ENCODE measurements around the gene TDRD9.
A peak's percentile ranks its signal among the peaks of the same experiment; 100 is the strongest.
"Not testable (repeated sequence)": the region's sequence is repeated elsewhere in the genome, so short reads cannot be mapped to it uniquely, and the experiment has no call there.

TDRD9 gene

GRCh38 chr14:103892247-103892646 is 36.0 kb upstream of the TDRD9 start:
- DNase-seq (ENCODE audit: low spot score): peak; percentile 4

- no peak for DNase-seq (ENCODE audit: low spot score)
Measured at GRCh38 chr14:103894034-103894722, 34.1 kb upstream of the TDRD9 start.

- no peak for DNase-seq (ENCODE audit: low spot score)
Measured at GRCh38 chr14:103894723-103895059, 33.6 kb upstream of the TDRD9 start.

- DNase-seq (ENCODE audit: low spot score): no peak
Measured at GRCh38 chr14:103896578-103896977, 31.7 kb upstream of the TDRD9 start.

GRCh38 chr14:103897075-103897947 is 30.9 kb upstream of the TDRD9 start:
- peak; percentile 67 for DNase-seq (ENCODE audit: low spot score)

- DNase-seq (ENCODE audit: low spot score): no peak
Measured at GRCh38 chr14:103898204-103898603, 30.1 kb upstream of the TDRD9 start.

- DNase-seq (ENCODE audit: low spot score): no peak
Measured at GRCh38 chr14:103898711-103899110, 29.5 kb upstream of the TDRD9 start.

- no peak for DNase-seq (ENCODE audit: low spot score)
Measured at GRCh38 chr14:103899316-103899715, 28.9 kb upstream of the TDRD9 start.

GRCh38 chr14:103899833-103900232 is 28.4 kb upstream of the TDRD9 start:
- DNase-seq (ENCODE audit: low spot score): no peak

- DNase-seq (ENCODE audit: low spot score): no peak
Measured at GRCh38 chr14:103904493-103905107, 23.7 kb upstream of the TDRD9 start.

- DNase-seq (ENCODE audit: low spot score): no peak
Measured at GRCh38 chr14:103905842-103906456, 22.3 kb upstream of the TDRD9 start.

- DNase-seq (ENCODE audit: low spot score): no peak
Measured at GRCh38 chr14:103908580-103908979, 19.7 kb upstream of the TDRD9 start.

- no peak for DNase-seq (ENCODE audit: low spot score)
Measured at GRCh38 chr14:103909531-103910261, 18.6 kb upstream of the TDRD9 start.

- DNase-seq (ENCODE audit: low spot score): peak; percentile 86
Measured at GRCh38 chr14:103910262-103910935, 17.9 kb upstream of the TDRD9 start.

- no peak for DNase-seq (ENCODE audit: low spot score)
Measured at GRCh38 chr14:103910984-103911383, 17.3 kb upstream of the TDRD9 start.

- DNase-seq (ENCODE audit: low spot score): no peak
Measured at GRCh38 chr14:103915616-103916015, 12.6 kb upstream of the TDRD9 start.

GRCh38 chr14:103916636-103917262 is 11.5 kb upstream of the TDRD9 start:
- no peak for DNase-seq (ENCODE audit: low spot score)

GRCh38 chr14:103920981-103921854 is 7.0 kb upstream of the TDRD9 start:
- DNase-seq (ENCODE audit: low spot score): peak; percentile 88

- DNase-seq (ENCODE audit: low spot score): not testable (repeated sequence)
Measured at GRCh38 chr14:103921855-103922200, 6.4 kb upstream of the TDRD9 start.

GRCh38 chr14:103923863-103924262 is 4.4 kb upstream of the TDRD9 start:
- no peak for DNase-seq (ENCODE audit: low spot score)

Measured in HuH-7 (cell line).